H1 (cell line): ENCODE data around the gene CSGALNACT2. TPM values are rescaled to one million over a fixed set of nuclear protein-coding genes. Genes with fewer than 3 reads are reported as not detected.
A peak's percentile ranks its signal among the peaks of the same experiment; 100 is the strongest.

Experiments used
- CTCF ChIA-PET: fragments of 300-600 bp; sonication (Branson Sonifier 250); formaldehyde crosslinking; loops from one replicate; lab custom pipeline; 2021; ENCODE audit not compliant: partially characterized antibody; lab: Charles Lee
- POLR2A ChIA-PET: fragments of 300-600 bp; sonication (Branson Sonifier 250); formaldehyde crosslinking; loops from one replicate; lab custom pipeline; 2021; ENCODE audit warnings: inconsistent platforms; ENCODE audit not compliant: partially characterized antibody; lab: Charles Lee
- DNase-seq, 2 experiments: peaks; one replicate each; pipeline versions ENCODE4 v3.0.0 to v3.0.0-alpha.2; 2010 to 2022; ENCODE audit warnings: low spot score in 2 of 2, low read depth in 1 of 2, mixed read lengths in 1 of 2
- FAIRE-seq: peaks from 2 replicates; lab custom pipeline; 2011; peaks lifted over from hg19 to GRCh38; lab: Jason Lieb, UNC
- H2AFZ ChIP-seq: 2 replicates; pipeline ENCODE4 v1.8.1; 2012; ENCODE audit warnings: low read length, inconsistent platforms
- H2AK5ac ChIP-seq: 2 replicates; pipeline ENCODE4 v1.6.1; 2013; ENCODE audit warnings: low read depth, low read length
- H2BK120ac ChIP-seq: replicated peaks from 2 replicates; pipeline ENCODE3; 2013; ENCODE audit warnings: low read depth, low read length, inconsistent platforms
- H2BK12ac ChIP-seq: 2 replicates; pipeline ENCODE4 v1.6.1; 2013; ENCODE audit warnings: low read depth, low read length
- H2BK15ac ChIP-seq: 2 replicates; pipeline ENCODE4 v1.6.1; 2013; ENCODE audit warnings: low read length
- H2BK20ac ChIP-seq: 2 replicates; pipeline ENCODE4 v1.6.1; 2013; ENCODE audit warnings: low read length
- H2BK5ac ChIP-seq: 2 replicates; pipeline ENCODE4 v1.6.1; 2013; ENCODE audit warnings: low read depth, low read length
- H3K14ac ChIP-seq: 2 replicates; pipeline ENCODE4 v1.6.1; 2013; ENCODE audit warnings: inconsistent platforms; ENCODE audit not compliant: insufficient read length
- H3K18ac ChIP-seq: 2 replicates; pipeline ENCODE4 v1.6.1; 2013; ENCODE audit warnings: low read length; ENCODE audit errors: extremely low read depth
- H3K23ac ChIP-seq: 2 replicates; pipeline ENCODE4 v1.6.1; 2013; ENCODE audit warnings: inconsistent platforms; ENCODE audit not compliant: insufficient read length
- H3K23me2 ChIP-seq: 2 replicates; pipeline ENCODE4 v1.6.1; 2013; ENCODE audit warnings: low read depth, low read length
- H3K27ac ChIP-seq: 2 replicates; pipeline ENCODE4 v1.6.1; 2011; ENCODE audit warnings: low read depth, low read length, inconsistent platforms
- H3K27me3 ChIP-seq, 4 experiments: replicated peaks in 1 of 4; 1 replicate in 1 of 4; 2 replicates in 3 of 4; pipeline versions ENCODE4 v1.6.1 to v1.8.1; 2011 to 2013; ENCODE audit warnings: low read length in 3 of 4, mild to moderate bottlenecking in 3 of 4, inconsistent platforms in 2 of 4, mixed read lengths in 2 of 4, moderate library complexity in 1 of 4; ENCODE audit not compliant: control insufficient read depth in 3 of 4, insufficient read depth in 3 of 4; ENCODE audit errors: extremely low read depth in 1 of 4
- H3K36me3 ChIP-seq, 4 experiments: 2 replicates each; pipeline versions ENCODE4 v1.6.1 to v1.8.1; 2011 to 2013; ENCODE audit warnings: mild to moderate bottlenecking in 4 of 4, low read length in 3 of 4, moderate library complexity in 2 of 4, control low read depth in 1 of 4, inconsistent platforms in 1 of 4; ENCODE audit not compliant: insufficient read depth in 4 of 4, control insufficient read depth in 2 of 4
- H3K4ac ChIP-seq: replicated peaks from 2 replicates; pipeline ENCODE3; 2013; ENCODE audit warnings: low read length, low read depth, mixed read lengths, inconsistent platforms; ENCODE audit not compliant: insufficient read length
- H3K4me1 ChIP-seq, 4 experiments: replicated peaks in 1 of 4; 1 replicate in 1 of 4; 2 replicates in 3 of 4; pipeline versions ENCODE4 v1.6.1 to v1.8.1; 2011 to 2013; ENCODE audit warnings: low read length in 3 of 4, inconsistent platforms in 2 of 4, mixed read lengths in 1 of 4; ENCODE audit not compliant: insufficient read depth in 4 of 4, control insufficient read depth in 3 of 4
- H3K4me2 ChIP-seq, 2 experiments: 2 replicates each; pipeline versions ENCODE4 v1.6.1 to v1.8.1; 2011 to 2013; ENCODE audit warnings: low read depth in 2 of 2, low read length in 2 of 2, control low read depth in 1 of 2, inconsistent platforms in 1 of 2, mild to moderate bottlenecking in 1 of 2; ENCODE audit not compliant: insufficient read depth in 1 of 2
- H3K4me3 ChIP-seq, 4 experiments: fragments of 200-600, 300-600 bp in 1 of 4; sonication (generic), shearing (Covaris generic), sonication (Bioruptor Twin) in 1 of 4; 2 replicates each; pipeline versions ENCODE4 v1.5.1 to v1.8.1; 2011 to 2016; ENCODE audit warnings: low read length in 4 of 4, low read depth in 3 of 4, control low read depth in 2 of 4, inconsistent platforms in 2 of 4, mild to moderate bottlenecking in 2 of 4, mixed read lengths in 1 of 4, moderate library complexity in 1 of 4; ENCODE audit not compliant: insufficient read depth in 2 of 4; ENCODE audit errors: extremely low read depth in 1 of 4
- H3K56ac ChIP-seq: replicated peaks from 2 replicates; pipeline ENCODE3; 2013; ENCODE audit warnings: low read depth, mild to moderate bottlenecking, mixed read lengths, low read length, inconsistent platforms; ENCODE audit not compliant: insufficient read length
- H3K79me1 ChIP-seq: 2 replicates; pipeline ENCODE4 v1.6.1; 2013; ENCODE audit warnings: low read depth, low read length, control low read depth
- H3K79me2 ChIP-seq, 2 experiments: 2 replicates each; pipeline versions ENCODE4 v1.6.1 to v1.8.1; 2012 to 2013; ENCODE audit warnings: low read length in 2 of 2, mild to moderate bottlenecking in 2 of 2, inconsistent platforms in 1 of 2; ENCODE audit not compliant: insufficient read depth in 2 of 2, control insufficient read depth in 1 of 2
- H3K9ac ChIP-seq, 4 experiments: replicated peaks in 1 of 4; 1 replicate in 1 of 4; 2 replicates in 3 of 4; pipeline versions ENCODE4 v1.6.1 to v1.8.1; 2011 to 2013; ENCODE audit warnings: low read depth in 3 of 4, low read length in 3 of 4, control low read depth in 2 of 4, mild to moderate bottlenecking in 2 of 4, moderate library complexity in 2 of 4, inconsistent platforms in 1 of 4; ENCODE audit errors: extremely low read depth in 1 of 4
- H3K9me3 ChIP-seq, 2 experiments: 2 replicates each; pipeline versions ENCODE4 v1.6.1 to v1.8.1; 2012 to 2013; ENCODE audit warnings: mild to moderate bottlenecking in 2 of 2, moderate library complexity in 2 of 2, control low read depth in 1 of 2, inconsistent platforms in 1 of 2, low read depth in 1 of 2, low read length in 1 of 2, mixed read lengths in 1 of 2; ENCODE audit not compliant: insufficient read depth in 2 of 2
- H4K20me1 ChIP-seq, 2 experiments: replicated peaks in 1 of 2; 2 replicates each; pipeline versions ENCODE3 to v1.8.1; 2011 to 2013; ENCODE audit warnings: inconsistent platforms in 2 of 2, low read length in 2 of 2, mild to moderate bottlenecking in 1 of 2; ENCODE audit not compliant: insufficient read depth in 2 of 2, control insufficient read depth in 1 of 2
- H4K5ac ChIP-seq: 2 replicates; pipeline ENCODE4 v1.6.1; 2013; ENCODE audit warnings: low read length, low read depth, mixed read lengths, inconsistent platforms; ENCODE audit not compliant: insufficient read length
- H4K8ac ChIP-seq: 2 replicates; pipeline ENCODE4 v1.8.0; 2013; ENCODE audit warnings: mild to moderate bottlenecking, moderate library complexity, low read length, inconsistent platforms; ENCODE audit not compliant: insufficient read depth; ENCODE audit errors: extremely low read depth
- H4K91ac ChIP-seq: replicated peaks from 2 replicates; pipeline ENCODE3; 2013; ENCODE audit warnings: low read length, mixed read lengths, inconsistent platforms; ENCODE audit not compliant: insufficient read length
- GABPA ChIP-seq: IDR thresholded peaks from 2 replicates; pipeline ENCODE4 v1.6.1; 2011; ENCODE audit warnings: mild to moderate bottlenecking, low read length, moderate library complexity, borderline replicate concordance; ENCODE audit not compliant: insufficient read depth
- WGBS, 2 experiments: shearing (Covaris generic) in 1 of 2; methylation state at CpG; one replicate each; pipeline versions ENCODE4 v1.1.6 to v1.1.7; 2013 to 2015; ENCODE audit warnings: low lambda C conversion rate in 2 of 2, mixed read lengths in 2 of 2, inconsistent platforms in 1 of 2, low coverage in 1 of 2, missing lambda C conversion rate in 1 of 2; ENCODE audit not compliant: insufficient replicate concordance in 2 of 2, insufficient coverage in 1 of 2, insufficient read length in 1 of 2; ENCODE audit errors: extremely low coverage in 1 of 2, missing lambda C conversion rate in 1 of 2; 5-methylcytosine and 5-hydroxymethylcytosine counted together
- polyA plus RNA-seq, 7 experiments: library from polyadenylated mRNA; depleted of rRNA in 3 of 7; stranded (reverse) in 5 of 7; unstranded in 2 of 7; fragments of >200 nt in 5 of 7; fragments of 200-250 nt in 2 of 7; gene quantifications; 1 replicate in 5 of 7; 2 replicates in 1 of 7; 4 replicates in 1 of 7; pipeline versions ENCODE4 v1.2.1 to v1.2.3, GENCODE V29; 2011 to 2013; ENCODE audit warnings: missing spikeins in 2 of 7, mixed read lengths in 2 of 7
- total RNA-seq: library from RNA; stranded (reverse); fragmentation: NEBNext Ultra II Directional; extraction: Animal tissue kit (Norgen Biotek cat#: 25700); gene quantifications from 2 replicates; pipeline ENCODE4 v1.2.1, GENCODE V29; 2021

The CSGALNACT2 gene
- total and polyA plus RNA-seq, 2 of the 8 experiments (the other 6 are each of a cell fraction or from before 2014, with no cell fraction given) = 2.6 to 5.3 TPM

- Histone ChIP-seq H2BK120ac (no peak overlapping the region), H3K4me1 (no peaks in the 10 kb centered on the region), H3K56ac (no peak overlapping the region), H3K23ac (no peak overlapping the region), H2BK12ac (no peak overlapping the region), H3K27ac (no peak overlapping the region), H4K91ac (no peak overlapping the region), H3K14ac (no peak overlapping the region), H4K8ac (0 out of 2 replicates have a peak overlapping the region, but pooled peaks have one; percentile 36), H3K9ac (no peak overlapping the region), H3K79me1 (no peaks in the 10 kb centered on the region), H3K4me3 (no peak overlapping the region), H2BK15ac (no peak overlapping the region), H2BK20ac (no peak overlapping the region), H3K27me3 (no peaks in the 10 kb centered on the region), H3K18ac (no peak overlapping the region), H3K79me2 (no peaks in the 10 kb centered on the region), H4K20me1 (peaks cover 0 to 3% of the 10 kb centered on the region in 2 experiments), H3K9me3 (no peaks in the 10 kb centered on the region), H3K4me2 (no peak overlapping the region), H3K23me2 (no peaks in the 10 kb centered on the region), H2BK5ac (no peak overlapping the region), H3K36me3 (no peaks in the 10 kb centered on the region), H4K5ac (no peak overlapping the region), H2AFZ (no peak overlapping the region), H3K4ac (no peak overlapping the region), H2AK5ac (no peak overlapping the region)
- POLR2A ChIA-PET = no interaction called here
- 85% methylated on average over 16 of the region's 16 CpGs; no CpG with 5 or more reads in 1 of the 2 experiments for WGBS, 2 experiments
- no peak for FAIRE-seq
- DNase-seq = no peak
- CTCF ChIA-PET = interaction anchor here (1.1 to 1.5 kb wide), 2 partner anchors 8 to 33 kb away, joined by 3 read pairs; no protein-coding TSS in a partner anchor
- TF ChIP-seq GABPA = no peak
Observed at GRCh38 chr10:43113201-43114087, 24.8 kb upstream of the CSGALNACT2 start.
